Stimulated activated CD8-positive, alpha-beta memory T cell treated with anti-CD3 and anti-CD28 coated beads, Interleukin-4, amount 100 ng/mL, for 1 hour (primary cell): Measurements from ENCODE around the gene TAF11L14.
"Not testable (repeated sequence)": the region's sequence is repeated elsewhere in the genome, so short reads cannot be mapped to it uniquely, and the experiment has no call there.

Experiments
- DNase-seq, 2 donors: peaks; one replicate each; pipeline ENCODE4 v3.0.0-alpha.2; 2020; ENCODE audit warnings: low read depth in 2 of 2, low spot score in 1 of 2

The TAF11L14 gene

GRCh38 chr5:17634160-17634559, at the start of gene TAF11L14:
Gene TAF11L14 (plus strand): TSS chr5:17634460.
- DNase-seq, result no peak

GRCh38 chr5:17585658-17586057, 48.6 kb upstream of the TAF11L14 start, which contains the start of gene TAF11L7:
Gene TAF11L7 (minus strand): TSS chr5:17585758.
- not testable (repeated sequence) for DNase-seq

GRCh38 chr5:17590860-17591259, 43.4 kb upstream of the TAF11L14 start, which contains the start of gene TAF11L8:
Gene TAF11L8 (minus strand): TSS chr5:17590960.
- not testable (repeated sequence) for DNase-seq

- DNase-seq, result not testable (repeated sequence)
Measured at GRCh38 chr5:17594255-17594654, 40.0 kb upstream of the TAF11L14 start, which contains the start of gene TAF11L9. Gene TAF11L9 (minus strand): TSS chr5:17594394.

GRCh38 chr5:17597728-17598127, 36.5 kb upstream of the TAF11L14 start, which contains the start of gene TAF11L10:
Gene TAF11L10 (minus strand): TSS chr5:17597828.
- not testable (repeated sequence) for DNase-seq

- not testable (repeated sequence) for DNase-seq
Measured at GRCh38 chr5:17603880-17604279, 30.4 kb upstream of the TAF11L14 start, which contains the start of gene TAF11L11. Gene TAF11L11 (plus strand): TSS chr5:17604183.

- no peak for DNase-seq
Measured at GRCh38 chr5:17604951-17605350, 29.3 kb upstream of the TAF11L14 start.

- not testable (repeated sequence) for DNase-seq
Measured at GRCh38 chr5:17607461-17607860, 26.8 kb upstream of the TAF11L14 start.

GRCh38 chr5:17610092-17610491, 24.2 kb upstream of the TAF11L14 start, which contains the start of gene TAF11L12:
Gene TAF11L12 (plus strand): TSS chr5:17610392.
- not testable (repeated sequence) for DNase-seq

- DNase-seq, result no peak
Measured at GRCh38 chr5:17614872-17615605, 19.2 kb upstream of the TAF11L14 start.

- no peak for DNase-seq
Measured at GRCh38 chr5:17619354-17619753, 14.9 kb upstream of the TAF11L14 start.

- no peak for DNase-seq
Measured at GRCh38 chr5:17620627-17621026, 13.6 kb upstream of the TAF11L14 start.

GRCh38 chr5:17625686-17626085, 8.6 kb upstream of the TAF11L14 start:
- no peak for DNase-seq

- DNase-seq, result not testable (repeated sequence)
Measured at GRCh38 chr5:17631788-17632187, 2.5 kb upstream of the TAF11L14 start, which contains the start of gene TAF11L13. Gene TAF11L13 (plus strand): TSS chr5:17632088.

GRCh38 chr5:17649232-17649631, 15.0 kb downstream of the TAF11L14 start:
- DNase-seq, result not testable (repeated sequence)

GRCh38 chr5:17655201-17655759, 21.0 kb downstream of the TAF11L14 start:
- not testable (repeated sequence) for DNase-seq

- DNase-seq, result no peak
Measured at GRCh38 chr5:17655921-17656320, 21.7 kb downstream of the TAF11L14 start.

- DNase-seq, result no peak
Measured at GRCh38 chr5:17663182-17663581, 28.9 kb downstream of the TAF11L14 start.

- no peak for DNase-seq
Measured at GRCh38 chr5:17665836-17666235, 31.6 kb downstream of the TAF11L14 start.

GRCh38 chr5:17666726-17667235, 32.5 kb downstream of the TAF11L14 start:
- no peak for DNase-seq

GRCh38 chr5:17670353-17670752, 36.1 kb downstream of the TAF11L14 start:
- no peak for DNase-seq
